K562 treated with DMSO at 1 percent for 12 hours (cell line): ENCODE results near the gene FAT4. TPM values are rescaled to one million over a fixed set of nuclear protein-coding genes. Genes with fewer than 3 reads are reported as not detected.

ENCODE experiments used
- total RNA-seq: library from RNA; unstranded; fragments of 300-600 nt; gene quantifications from 2 replicates; pipeline ENCODE4 v1.2.3, GENCODE V29; 2022; ENCODE audit not compliant: insufficient read depth

FAT4 gene
- 0.04 TPM in 1 of 2 replicates, not detected in the other for total RNA-seq

DNA sequence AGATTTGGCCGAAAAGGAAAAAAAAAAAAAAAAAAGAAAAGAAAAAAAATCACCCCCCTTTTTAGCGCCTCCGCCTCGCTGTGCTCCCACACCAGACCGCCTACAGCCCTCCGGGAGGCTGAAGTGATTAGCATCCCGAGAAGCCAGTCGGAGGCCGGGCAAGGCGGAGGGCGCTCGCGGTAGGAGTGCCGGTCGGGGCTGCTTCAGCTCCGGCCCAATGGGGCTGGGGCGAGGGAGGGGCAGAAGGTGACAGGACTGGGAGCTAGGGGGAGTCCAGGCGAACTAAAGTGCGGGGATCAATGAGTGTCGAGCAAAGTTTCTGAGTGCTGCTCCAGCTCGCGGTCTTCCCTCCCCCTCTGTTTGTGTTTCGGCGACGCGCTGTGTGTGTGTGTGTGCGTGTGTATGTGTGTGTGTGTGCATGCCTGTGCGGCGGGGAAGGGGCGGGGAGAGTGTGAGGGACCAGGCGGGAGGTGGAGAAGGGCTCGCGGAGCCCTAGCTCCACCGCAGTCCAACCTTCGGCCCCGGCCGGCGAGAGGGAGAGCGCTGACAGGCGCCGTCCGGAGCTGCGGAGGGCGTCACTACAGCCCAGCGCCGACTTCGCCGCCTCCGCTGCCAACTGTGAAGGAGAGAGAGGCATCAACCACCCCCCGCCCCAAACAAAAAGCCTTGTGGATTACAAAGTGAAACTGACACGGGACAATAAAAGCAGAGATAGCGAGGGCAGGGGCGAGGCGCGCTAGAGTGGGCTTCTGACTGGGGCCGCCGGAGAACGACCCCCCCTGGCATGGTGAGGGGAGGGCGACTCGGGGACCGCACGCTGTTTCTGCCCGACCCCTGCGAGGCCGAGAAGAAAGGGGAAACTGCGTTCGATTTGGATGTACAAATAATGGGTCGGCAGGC lies at the start of gene FAT4:
FAT4 (plus strand) TSS at position 280 of the 900 bp plus-strand sequence. CDS start 1,457 bp downstream, outside the sequence.

